GM03348 (cell line): ENCODE results near the gene TMEM200A.

Experiments
- DNase-seq: peaks from one replicate; pipeline ENCODE4 v3.0.0; 2012; ENCODE audit warnings: low spot score

TMEM200A gene

DNA sequence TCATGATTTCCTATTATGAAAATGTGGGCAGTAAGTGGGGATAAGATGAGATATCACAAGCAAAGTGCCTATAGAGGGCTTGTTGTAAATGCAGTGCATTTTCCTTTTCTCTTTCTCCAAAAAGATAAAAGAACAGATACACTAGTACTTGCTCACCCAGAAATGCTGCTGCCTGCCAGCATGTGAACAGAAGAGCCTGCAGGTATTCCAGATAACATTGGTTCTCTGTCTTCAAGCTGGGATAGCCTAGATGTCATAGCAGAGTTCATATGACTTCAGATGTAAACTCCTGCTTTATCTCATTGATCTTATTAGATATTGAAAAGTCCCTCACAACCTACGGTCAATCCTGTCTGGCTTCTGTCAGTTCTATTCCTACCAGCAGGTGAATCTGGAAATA, 123.7 kb downstream of the TMEM200A start:
- DNase-seq: no peak
